H1 (cell line): ENCODE data around the gene C1QL1.

Experiments
- ASH2L ChIP-seq: fragments of 200-600, 300-600 bp; sonication (generic); IDR thresholded peaks from one replicate; pipeline ENCODE4 v1.7.1; 2017; ENCODE audit warnings: low read length
- CEBPB ChIP-seq: IDR thresholded peaks from 2 replicates; pipeline ENCODE4 v1.6.1; 2012; ENCODE audit warnings: low read depth, low read length
- CHD1 ChIP-seq: IDR thresholded peaks from 2 replicates; pipeline ENCODE4 v1.6.1; 2012; ENCODE audit warnings: low read depth, low read length, improper control_type of control experiment
- EZH2 ChIP-seq: fragments of 200-600 bp; sonication (generic); IDR thresholded peaks from 2 replicates; pipeline ENCODE4 v1.7.1; 2012; ENCODE audit warnings: low read depth, mild to moderate bottlenecking, moderate library complexity, low read length, inconsistent platforms; ENCODE audit not compliant: severe bottlenecking
- HDAC2 ChIP-seq, 2 experiments: fragments of 300-600 bp in 1 of 2; sonication (generic) in 1 of 2; IDR thresholded peaks; 2 replicates each; pipeline ENCODE4 v1.6.1; 2011 to 2012; ENCODE audit warnings: low read depth in 2 of 2, low read length in 2 of 2, mild to moderate bottlenecking in 2 of 2, moderate library complexity in 2 of 2, borderline replicate concordance in 1 of 2, inconsistent platforms in 1 of 2
- POLR2A ChIP-seq, 2 experiments: IDR thresholded peaks; 1 replicate in 1 of 2; 2 replicates in 1 of 2; pipeline ENCODE4 v1.6.1; 2011; ENCODE audit warnings: low read depth in 2 of 2, low read length in 2 of 2, mild to moderate bottlenecking in 2 of 2; ENCODE audit errors: control extremely low read depth in 1 of 2
- POLR2AphosphoS5 ChIP-seq: IDR thresholded peaks from 2 replicates; pipeline ENCODE4 v1.6.1; 2011; ENCODE audit warnings: low read depth, low read length
- SIN3A ChIP-seq, 2 experiments: IDR thresholded peaks in 1 of 2; conservative IDR thresholded peaks in 1 of 2; 2 replicates each; pipeline ENCODE4 v1.6.1; 2011 to 2012; ENCODE audit warnings: low read length in 2 of 2, improper control_type of control experiment in 1 of 2, low read depth in 1 of 2, mild to moderate bottlenecking in 1 of 2
- TF ChIP-seq, protein P1 (sequence below), 3 experiments: IDR thresholded peaks; 1 replicate in 2 of 3; 2 replicates in 1 of 3; pipeline versions ENCODE4 v1.5.1 to v1.6.1; 2011; ENCODE audit warnings: low read length in 3 of 3, mild to moderate bottlenecking in 3 of 3, inconsistent platforms in 2 of 3, low read depth in 1 of 3, moderate library complexity in 1 of 3; ENCODE audit not compliant: insufficient read depth in 1 of 3; ENCODE audit errors: control extremely low read depth in 1 of 3
- TF ChIP-seq, protein P2 (sequence below): IDR thresholded peaks from 2 replicates; pipeline ENCODE4 v1.6.1; 2012; ENCODE audit warnings: inconsistent platforms

DNA sequence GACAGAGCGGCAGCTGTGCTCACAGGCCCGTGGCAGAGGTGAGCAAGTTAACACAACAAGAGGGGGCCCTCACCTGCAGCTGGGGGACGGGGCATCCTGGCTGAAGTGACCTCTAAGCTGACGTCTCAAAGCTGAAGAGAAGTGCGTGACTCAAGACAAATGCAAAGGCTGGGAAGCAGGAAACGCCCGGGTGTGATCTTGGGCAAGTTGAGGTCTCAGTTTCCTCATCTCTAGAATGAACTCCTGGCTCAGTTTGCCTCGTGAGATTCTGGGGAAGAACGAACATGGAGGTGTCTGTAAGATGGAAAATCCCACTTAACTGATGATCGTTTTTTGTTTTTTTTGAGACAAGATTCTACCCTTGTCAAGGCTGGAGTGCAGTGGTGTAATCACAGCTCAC, 40.1 kb upstream of the C1QL1 start:
- TF ChIP-seq EZH2 (no peak), CHD1 (no peak), POLR2A (IDR thresholded peaks at IDR 0.05; ENCODE audit: control extremely low read depth in 1 of 2, low read depth in 2 of 2, low read length in 2 of 2) (no peak), HDAC2 (IDR thresholded peaks at IDR 0.05; ENCODE audit: borderline replicate concordance in 1 of 2, low read depth in 2 of 2, low read length in 2 of 2) (no peak), ASH2L (no peak), SIN3A (conservative IDR thresholded peaks at IDR 0.05 in 1 of 2, IDR thresholded peaks at IDR 0.05 in 1 of 2; ENCODE audit: low read depth in 1 of 2, low read length in 2 of 2) (no peak), POLR2AphosphoS5 (no peak), CEBPB (no peak)
- TF ChIP-seq, protein P1, sequence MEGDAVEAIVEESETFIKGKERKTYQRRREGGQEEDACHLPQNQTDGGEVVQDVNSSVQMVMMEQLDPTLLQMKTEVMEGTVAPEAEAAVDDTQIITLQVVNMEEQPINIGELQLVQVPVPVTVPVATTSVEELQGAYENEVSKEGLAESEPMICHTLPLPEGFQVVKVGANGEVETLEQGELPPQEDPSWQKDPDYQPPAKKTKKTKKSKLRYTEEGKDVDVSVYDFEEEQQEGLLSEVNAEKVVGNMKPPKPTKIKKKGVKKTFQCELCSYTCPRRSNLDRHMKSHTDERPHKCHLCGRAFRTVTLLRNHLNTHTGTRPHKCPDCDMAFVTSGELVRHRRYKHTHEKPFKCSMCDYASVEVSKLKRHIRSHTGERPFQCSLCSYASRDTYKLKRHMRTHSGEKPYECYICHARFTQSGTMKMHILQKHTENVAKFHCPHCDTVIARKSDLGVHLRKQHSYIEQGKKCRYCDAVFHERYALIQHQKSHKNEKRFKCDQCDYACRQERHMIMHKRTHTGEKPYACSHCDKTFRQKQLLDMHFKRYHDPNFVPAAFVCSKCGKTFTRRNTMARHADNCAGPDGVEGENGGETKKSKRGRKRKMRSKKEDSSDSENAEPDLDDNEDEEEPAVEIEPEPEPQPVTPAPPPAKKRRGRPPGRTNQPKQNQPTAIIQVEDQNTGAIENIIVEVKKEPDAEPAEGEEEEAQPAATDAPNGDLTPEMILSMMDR (IDR thresholded peaks at IDR 0.05; ENCODE audit: control extremely low read depth in 1 of 3, insufficient read depth in 1 of 3, low read depth in 1 of 3, low read length in 3 of 3), result no peak
- TF ChIP-seq, protein P2, sequence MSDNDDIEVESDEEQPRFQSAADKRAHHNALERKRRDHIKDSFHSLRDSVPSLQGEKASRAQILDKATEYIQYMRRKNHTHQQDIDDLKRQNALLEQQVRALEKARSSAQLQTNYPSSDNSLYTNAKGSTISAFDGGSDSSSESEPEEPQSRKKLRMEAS, result no peak
